ENCODE measurements around the gene ATG3.
"Not testable (repeated sequence)": the region's sequence is repeated elsewhere in the genome, so short reads cannot be mapped to it uniquely, and the experiment has no call there.

The ATG3 gene

DNA sequence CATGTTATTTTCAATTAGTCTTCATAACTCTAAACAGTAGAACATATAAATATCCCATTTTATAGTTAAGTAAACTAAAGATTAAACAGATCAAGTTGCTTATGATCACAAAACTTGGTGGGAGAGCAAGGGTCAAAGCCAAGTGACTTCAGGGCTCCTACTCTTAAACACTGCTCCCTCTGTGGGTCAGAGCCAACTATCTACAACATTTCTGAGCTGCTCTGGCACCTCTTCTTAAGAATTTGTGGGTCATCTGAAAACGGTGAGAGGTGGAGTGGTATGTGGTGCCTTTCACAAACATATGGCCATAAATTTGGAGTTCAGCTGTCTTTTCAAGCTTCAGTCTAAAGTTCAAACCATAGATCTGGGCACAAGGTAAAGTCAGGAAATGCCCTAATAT, 10.9 kb downstream of the ATG3 start:
- no peak overlapping the region for H3K4me3 ChIP-seq (ENCODE audit: low read length)
- no peak for DNase-seq (ENCODE audit: low read depth)
- TF ChIP-seq CTCF (IDR thresholded peaks at IDR 0.05; ENCODE audit: insufficient read depth, low read depth, low read length, missing control alignments) = no peak

DNA sequence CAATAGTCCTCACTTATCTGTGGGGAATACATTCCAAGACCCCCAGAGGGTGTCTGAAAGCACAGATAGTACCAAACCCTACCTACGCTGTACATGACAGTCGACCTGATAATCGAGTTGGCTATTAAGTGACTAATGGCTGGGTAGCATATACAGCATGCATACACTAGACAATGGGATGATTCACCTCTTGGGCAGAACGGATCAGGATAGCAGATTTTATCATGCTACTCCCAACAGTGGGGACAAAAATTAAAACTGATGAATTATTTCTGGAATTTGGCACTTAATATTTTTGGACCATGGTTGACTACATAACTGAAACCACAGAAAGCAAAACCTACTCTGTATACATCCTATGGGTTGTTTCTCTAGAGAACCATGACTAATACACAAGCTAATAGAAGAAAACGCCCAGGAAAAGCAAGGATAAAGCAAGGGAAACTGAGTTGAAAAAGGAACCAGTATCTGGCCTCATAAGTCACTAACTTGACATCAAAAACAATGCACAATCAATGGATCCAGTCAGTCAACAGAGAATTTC, 15.5 kb downstream of the ATG3 start:
- DNase-seq (ENCODE audit: low read depth) = peak; percentile 81
- no peak overlapping the region for H3K4me3 ChIP-seq (ENCODE audit: low read length)
- TF ChIP-seq CTCF (IDR thresholded peaks at IDR 0.05; ENCODE audit: insufficient read depth, low read depth, low read length, missing control alignments) = no peak

DNA sequence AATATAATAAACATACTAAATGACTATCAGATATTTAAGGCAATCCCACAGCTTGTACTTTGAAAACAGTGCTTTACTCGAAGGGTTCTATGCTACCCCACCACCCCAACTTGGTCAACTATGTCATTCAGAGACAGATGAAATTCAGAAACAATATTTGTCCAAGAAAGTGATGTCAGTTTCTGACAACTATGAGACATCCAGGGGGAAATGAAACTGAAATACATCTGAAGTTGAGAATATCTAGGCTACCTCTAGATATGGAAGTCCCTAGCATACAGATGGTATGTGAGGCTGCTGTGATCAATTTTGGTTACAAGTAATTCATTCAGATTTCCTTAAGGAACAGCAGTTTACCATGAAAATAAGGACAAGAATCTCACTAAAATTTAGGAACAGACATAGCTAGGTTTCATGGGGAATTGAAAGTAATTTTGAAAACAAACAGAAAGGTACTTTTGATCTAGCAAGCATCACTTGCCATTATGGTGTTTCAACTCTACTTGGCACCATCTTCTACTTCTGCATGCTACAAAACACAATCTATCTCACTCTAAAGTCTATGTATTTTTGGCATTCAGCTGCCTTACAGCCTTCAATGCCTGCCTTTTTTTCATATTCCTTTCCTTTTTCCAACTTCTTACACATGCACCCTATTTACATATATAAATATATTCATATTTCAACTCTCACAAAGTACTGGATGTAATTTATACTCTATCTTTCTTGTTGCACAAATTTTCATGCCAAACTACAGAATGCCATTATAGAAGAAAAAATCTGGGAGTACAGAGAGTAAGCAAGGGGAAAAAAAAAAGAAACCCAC, 21.7 kb downstream of the ATG3 start:
- no peak overlapping the region for H3K4me3 ChIP-seq (ENCODE audit: low read length)
- DNase-seq (ENCODE audit: low read depth) = no peak
- TF ChIP-seq CTCF (IDR thresholded peaks at IDR 0.05; ENCODE audit: insufficient read depth, low read depth, low read length, missing control alignments) = no peak

GRCh38 chr3:112531358-112531781, 30.4 kb downstream of the ATG3 start:
- H3K4me3 ChIP-seq (ENCODE audit: low read length) = no peak overlapping the region
- peak; percentile 35 for DNase-seq (ENCODE audit: low read depth)
- peak; percentile 31 for TF ChIP-seq CTCF (IDR thresholded peaks at IDR 0.05; ENCODE audit: insufficient read depth, low read depth, low read length, missing control alignments)

GRCh38 chr3:112530573-112530972, 31.2 kb downstream of the ATG3 start:
- no peak overlapping the region for H3K4me3 ChIP-seq (ENCODE audit: low read length)
- no peak for TF ChIP-seq CTCF (IDR thresholded peaks at IDR 0.05; ENCODE audit: insufficient read depth, low read depth, low read length, missing control alignments)
- peak; percentile 55 for DNase-seq (ENCODE audit: low read depth)

- not testable (repeated sequence) for DNase-seq (ENCODE audit: low read depth); H3K4me3 ChIP-seq (ENCODE audit: low read length)
Observed at GRCh38 chr3:112524127-112524526, 37.6 kb downstream of the ATG3 start.

GRCh38 chr3:112519424-112520001, 42.2 kb downstream of the ATG3 start:
- peak; percentile 77 for TF ChIP-seq CTCF (IDR thresholded peaks at IDR 0.05; ENCODE audit: insufficient read depth, low read depth, low read length, missing control alignments)
- DNase-seq (ENCODE audit: low read depth) = peak; percentile 73
- no peak overlapping the region for H3K4me3 ChIP-seq (ENCODE audit: low read length)

- DNase-seq (ENCODE audit: low read depth) = peak; percentile 4
- H3K4me3 ChIP-seq (ENCODE audit: low read length) = not testable (repeated sequence)
Observed at GRCh38 chr3:112518970-112519369, 42.8 kb downstream of the ATG3 start.
